ENCODE data around the gene RNASET2.

DNA sequence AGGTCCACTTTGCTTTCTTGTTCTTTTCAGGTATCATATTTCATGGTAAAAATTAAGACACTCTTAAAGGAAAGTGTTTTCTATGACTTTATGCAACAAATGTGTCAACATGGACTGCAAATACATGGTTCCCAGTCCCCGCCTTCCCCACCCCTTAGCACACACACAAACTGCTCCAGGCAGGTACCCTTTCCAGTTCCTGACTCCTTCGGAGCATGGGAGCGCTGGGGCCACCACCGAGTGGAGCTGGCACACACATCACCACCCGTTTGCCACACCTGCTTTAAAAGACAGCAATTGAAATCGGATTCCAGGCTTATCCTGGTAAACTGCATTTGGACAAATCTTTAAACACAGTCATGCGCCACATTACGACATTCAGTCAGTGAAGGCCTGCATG, 22.2 kb downstream of the RNASET2 start:
- TF ChIP-seq CTCF (IDR thresholded peaks at IDR 0.05; ENCODE audit: low read depth, low read length, missing input control) (no peak), YY1 (IDR thresholded peaks at IDR 0.05) (no peak), MAX (IDR thresholded peaks at IDR 0.05) (no peak), HNF4G (IDR thresholded peaks at IDR 0.05) (no peak)

Measured in liver (tissue), 3 donors.